Measurements from ENCODE around the gene RNF223.
"Not testable (repeated sequence)": the region's sequence is repeated elsewhere in the genome, so short reads cannot be mapped to it uniquely, and the experiment has no call there.

Gene RNF223

DNA sequence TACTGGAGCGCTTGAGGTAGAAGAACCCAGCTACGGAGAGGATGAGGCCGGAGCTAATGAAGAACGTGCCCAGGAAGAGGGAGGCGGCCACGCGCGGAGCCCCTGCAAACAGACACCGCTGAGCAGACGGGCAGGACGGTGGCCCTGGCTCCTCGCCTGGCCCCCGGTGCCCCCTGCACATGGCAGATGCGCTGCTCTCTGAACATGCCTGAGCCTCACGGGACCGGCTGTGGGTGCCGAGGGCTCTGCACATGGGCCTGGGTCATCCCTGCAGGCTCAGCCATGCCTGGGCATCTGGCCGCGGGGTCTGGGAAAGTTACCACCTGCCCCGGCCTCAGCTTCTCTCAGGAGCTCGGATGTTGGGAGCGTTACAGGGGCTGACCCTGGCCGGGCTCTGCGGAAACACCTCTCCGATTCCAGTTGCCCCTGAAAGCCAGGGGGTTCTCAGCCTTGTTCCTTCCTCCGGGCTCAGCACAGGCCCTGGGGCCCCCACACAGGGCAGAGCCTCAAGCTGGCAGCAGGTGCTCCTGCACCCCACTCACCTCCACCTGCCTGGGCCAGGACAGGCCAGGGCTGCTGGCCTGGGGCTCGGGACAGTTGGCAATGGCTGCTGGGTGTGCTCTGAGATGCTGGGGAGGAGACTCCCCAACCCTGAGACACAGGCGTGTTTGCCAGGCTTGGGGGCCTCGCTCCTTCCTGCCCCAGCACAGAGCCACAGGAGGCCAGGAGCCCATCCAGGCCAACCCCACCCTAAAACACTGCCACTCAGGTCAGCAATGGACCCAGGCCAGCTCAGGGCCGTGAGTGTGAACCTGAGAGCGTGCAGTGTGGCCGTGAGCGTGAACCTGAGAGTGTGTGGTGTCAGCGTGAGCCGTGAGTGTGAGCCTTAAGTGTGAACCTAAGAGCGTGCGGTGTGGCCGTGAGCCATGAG, 12.1 kb upstream of the RNF223 start:
- DNase-seq, result no peak

DNA sequence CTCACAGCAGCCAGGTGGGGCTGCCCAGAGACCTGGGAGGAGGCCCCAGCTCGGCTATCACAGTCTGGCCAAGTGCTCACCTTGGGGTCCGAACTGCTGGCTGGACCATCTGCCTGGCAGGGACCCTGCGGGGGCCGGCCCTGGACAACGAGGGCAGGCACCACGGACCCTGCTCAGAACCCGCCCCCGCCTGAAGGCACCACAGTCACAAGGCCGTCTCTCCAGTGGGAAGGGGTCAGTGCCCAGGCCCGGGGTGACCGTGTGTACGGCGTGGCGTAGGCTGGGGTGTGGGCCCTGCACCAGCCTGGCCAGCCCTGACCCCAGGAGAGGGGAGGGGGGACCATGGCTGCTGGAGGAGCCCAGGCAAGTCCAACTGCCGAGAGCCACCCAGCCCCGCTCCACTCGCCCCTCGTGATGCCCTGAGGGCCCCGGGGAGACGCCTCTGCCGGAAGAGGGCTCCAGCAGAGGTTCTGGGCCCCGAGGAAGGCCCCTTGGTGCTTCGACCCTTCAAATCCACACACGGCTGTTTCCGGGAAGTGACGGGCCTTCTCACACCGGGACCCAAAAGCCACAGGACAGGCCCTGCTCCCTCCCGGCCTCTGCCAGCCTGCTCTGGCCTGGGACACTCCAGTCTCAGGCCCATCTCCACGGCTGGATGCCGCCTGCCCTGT, 11.2 kb upstream of the RNF223 start:
- no peak for DNase-seq

DNA sequence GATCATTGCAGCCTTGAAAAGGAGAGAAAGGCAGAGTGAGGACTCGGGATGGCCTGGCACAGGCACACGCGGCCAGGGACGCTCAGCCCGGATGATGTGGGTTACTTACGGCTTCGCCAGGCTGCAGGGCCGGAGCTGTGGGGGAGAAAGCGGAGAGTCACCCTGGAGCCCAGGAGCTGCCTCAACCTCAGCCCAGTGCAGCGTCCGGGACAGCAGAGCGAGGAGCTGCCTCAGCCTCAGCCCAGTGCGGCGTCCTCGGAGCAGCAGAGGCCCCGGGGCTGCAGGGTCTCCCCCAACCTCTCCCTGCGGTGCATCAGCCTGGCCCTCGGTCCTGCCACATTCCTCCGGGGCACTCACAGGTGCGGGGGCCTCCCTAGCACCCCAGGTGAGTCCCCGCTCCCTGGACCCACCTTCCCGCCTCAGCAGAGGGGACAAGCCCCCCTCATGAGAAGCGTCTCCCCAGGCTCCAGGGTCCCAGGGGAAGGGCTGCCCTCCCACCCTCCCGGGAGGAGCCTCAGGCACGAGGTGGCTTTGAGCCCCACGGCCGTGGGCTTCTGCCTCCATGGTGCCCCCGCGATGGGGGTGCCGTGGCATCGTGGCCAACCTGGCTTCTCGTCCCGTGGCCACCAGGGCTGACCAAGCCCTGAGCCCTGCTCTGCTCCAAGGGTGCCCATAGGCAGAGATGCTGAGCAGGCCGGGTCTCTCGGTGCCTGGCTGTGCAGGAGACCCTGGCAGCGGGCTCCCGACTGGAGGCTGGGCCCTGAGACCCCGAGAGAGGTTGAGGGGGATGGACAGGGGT, 10.5 kb upstream of the RNF223 start:
- DNase-seq, result no peak

DNA sequence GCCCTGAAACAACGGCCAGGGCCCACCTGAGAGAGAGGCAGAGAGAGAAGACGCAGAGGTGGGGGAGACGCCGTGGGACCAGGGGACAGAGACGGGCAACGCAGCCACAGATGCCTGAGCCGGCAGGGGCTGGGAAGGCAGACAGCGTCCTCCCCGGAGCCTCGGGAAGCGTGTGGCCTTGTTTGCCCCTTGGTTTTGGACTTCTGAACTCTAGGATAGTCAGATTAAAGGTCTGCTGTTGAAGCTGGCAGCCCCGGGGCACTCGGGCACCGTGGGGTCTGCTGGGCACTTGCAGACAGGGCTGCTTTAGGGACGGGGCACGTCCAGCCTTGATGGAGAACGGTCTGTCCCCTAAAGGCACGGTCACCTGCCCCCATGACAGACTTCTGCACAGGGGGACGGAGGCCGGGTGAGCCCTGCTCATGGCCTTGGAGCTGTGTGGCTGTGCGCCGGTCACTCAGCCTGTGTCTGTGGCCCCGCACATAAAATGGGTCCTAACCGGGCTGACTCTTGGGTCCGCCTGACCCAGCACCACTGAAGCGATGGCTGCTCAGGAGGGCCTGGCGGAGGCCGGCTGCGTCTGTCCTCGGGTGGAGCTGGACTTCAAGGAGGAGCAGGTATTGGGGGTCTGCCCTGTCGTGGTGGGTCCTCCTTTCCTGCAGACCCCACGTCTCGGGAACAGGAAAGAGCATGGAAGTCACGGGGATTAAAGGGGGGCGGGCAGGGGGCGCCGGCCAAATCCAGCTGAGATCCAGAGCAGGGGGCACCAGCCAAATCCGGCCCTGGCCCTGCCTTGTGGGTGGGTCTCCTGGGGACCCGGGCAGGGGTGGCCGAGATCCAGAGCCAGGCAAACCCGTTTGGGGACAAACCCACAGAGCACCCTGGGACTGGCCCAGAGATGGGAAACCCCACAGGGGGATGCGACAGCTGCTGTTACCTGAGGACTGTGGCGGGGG, 9.6 kb upstream of the RNF223 start:
- DNase-seq, result no peak

DNA sequence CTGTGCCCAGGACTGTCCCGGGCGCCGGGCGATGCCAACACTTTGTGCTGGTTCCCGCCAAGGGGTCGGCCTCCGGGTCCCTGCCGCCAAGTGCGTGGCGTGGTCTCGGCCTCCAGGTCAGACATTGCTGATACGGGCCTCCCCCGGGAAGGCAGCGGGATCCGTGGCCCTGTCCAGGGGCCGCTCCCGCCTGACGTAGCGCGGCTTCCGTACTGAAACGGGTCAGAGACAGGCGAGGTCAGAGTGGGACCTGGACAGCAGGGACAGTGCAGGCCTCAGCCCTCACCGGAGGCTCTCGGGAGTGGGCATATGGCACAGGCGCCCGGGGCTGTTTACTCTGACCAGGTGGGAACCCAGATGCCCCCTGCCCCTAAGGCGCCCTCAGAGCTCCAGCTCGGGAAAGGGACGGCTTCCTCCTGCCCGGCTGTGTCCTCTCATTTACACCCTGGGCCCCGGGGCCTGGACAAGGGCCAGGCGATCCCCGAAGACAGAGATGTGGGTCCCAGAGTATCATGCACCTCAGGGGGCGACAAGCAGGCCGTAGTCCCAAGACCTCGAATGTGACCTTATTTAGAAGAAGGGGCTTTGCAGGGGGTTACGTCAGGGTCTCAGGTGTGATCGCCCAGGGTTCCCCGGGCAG, 8.8 kb upstream of the RNF223 start:
- no peak for DNase-seq

DNA sequence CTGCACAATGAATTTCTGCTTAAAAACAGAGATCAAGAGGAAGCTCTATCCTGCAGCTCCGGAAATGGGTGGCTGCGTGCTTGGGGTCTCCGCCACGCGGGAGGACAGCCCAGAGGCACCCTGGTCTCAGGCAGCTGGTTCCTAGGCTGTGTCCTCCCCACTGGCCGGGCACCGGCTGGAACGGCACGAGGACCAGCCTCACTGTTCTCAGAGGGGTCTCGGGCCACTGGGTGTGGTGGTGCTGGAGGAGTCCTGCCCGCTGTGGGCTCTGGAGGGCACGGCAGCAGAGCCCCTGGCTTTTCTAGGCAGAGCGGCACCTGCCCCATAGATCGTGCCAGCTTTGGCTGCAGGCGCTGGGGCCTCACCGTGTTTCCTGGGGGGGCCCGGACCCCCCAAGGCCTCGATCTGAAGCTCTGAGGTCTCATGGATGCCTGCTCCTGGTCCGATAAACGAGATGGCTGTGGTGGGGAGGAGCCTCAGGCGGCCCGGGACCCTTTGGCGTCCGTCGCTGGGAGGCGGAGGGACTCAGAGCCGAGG, 8.2 kb upstream of the RNF223 start:
- no peak for DNase-seq

DNA sequence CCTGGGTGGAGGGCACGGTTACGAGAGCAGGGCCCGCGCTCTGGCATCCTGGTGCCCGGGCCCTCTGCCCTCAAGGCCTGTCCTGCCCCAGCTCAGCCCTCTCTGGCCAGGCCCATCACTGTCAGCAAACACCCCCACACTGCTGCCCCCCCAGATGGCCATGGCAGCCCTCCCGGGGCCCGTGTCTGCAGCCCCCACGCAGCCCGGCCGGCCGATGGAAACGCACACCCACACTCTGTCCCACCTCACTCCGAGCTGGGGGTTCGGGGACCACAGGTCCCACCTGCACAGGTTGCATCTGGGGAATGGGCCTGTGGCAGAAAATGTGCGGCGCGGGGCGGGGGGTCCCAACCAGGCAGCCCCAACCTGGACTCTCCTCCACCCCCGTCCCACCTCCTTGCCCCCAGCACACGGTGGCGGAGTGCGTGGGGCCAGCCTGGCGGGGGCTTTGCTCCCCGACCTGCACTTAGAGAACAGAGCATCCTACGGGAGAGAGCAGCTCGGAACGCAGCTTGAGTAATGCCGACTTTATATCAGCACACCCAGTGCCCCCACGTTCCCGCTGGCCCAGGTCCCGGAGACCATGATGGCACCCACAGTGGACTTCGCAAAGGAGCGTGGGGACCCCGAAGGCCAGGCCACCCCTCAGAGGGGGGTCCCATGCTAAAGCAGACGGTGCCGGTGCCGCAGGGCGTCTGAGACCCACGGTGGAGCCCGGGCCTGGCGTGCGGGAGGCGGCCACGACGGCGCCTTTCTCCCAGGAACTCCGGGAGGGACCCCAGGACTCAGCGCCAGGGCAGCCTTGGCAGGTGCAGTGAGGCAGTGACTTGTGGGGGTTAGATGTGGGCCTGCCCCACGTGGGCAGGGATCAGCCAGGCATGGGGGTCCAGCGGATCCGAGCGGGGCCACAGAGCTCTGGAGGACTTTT, 7.5 kb upstream of the RNF223 start:
- no peak for DNase-seq

DNA sequence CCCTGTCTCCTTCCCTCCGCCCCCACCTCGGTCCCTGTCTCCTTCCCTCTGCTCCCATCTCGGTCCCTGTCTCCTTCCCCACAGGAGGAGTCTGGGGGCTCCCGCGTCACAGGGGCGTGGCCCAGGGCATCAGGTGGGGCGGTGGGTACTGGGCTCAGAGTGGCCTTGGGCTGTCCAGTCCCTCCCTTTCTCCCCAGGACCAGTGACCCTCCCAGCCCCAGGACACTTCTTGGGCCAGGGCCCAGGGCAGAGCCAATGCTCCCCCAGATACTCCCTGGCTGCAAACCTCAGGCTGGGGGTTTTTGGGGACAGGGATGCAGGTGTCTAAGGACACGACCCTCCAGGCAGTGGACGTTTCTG, 6.8 kb upstream of the RNF223 start:
- DNase-seq, result no peak

DNA sequence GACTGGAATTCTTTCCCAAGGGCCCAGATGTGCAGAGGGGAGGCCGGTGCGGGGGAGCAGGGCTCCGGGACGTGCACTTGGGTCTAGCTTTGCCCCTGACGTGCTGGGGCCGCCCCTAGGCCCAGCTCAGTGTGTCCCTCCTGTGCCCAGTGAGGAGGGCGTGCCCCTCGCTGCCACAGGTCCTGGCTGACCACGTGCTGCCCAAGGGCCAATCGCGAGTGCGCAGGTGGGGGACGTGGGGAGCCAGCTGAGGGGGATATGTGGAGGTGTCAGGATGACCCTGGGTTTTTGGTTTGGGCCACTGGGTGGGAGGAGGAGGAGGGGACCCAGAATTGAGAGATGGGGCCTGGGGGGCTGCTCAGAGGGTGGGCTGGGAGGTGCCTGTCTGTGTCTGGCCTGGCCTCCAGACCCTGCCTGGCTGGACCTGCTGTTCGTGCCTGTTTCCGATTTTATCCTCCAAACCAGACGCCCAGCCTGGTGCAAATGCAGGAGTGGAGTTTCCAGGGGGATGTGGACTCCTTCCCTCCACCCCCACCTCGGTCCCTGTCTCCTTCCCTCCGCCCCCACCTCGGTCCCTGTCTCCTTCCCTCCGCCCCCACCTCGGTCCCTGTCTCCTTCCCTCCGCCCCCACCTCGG, 6.1 kb upstream of the RNF223 start:
- peak in 1 of 2 experiments; percentile 39 for DNase-seq

DNA sequence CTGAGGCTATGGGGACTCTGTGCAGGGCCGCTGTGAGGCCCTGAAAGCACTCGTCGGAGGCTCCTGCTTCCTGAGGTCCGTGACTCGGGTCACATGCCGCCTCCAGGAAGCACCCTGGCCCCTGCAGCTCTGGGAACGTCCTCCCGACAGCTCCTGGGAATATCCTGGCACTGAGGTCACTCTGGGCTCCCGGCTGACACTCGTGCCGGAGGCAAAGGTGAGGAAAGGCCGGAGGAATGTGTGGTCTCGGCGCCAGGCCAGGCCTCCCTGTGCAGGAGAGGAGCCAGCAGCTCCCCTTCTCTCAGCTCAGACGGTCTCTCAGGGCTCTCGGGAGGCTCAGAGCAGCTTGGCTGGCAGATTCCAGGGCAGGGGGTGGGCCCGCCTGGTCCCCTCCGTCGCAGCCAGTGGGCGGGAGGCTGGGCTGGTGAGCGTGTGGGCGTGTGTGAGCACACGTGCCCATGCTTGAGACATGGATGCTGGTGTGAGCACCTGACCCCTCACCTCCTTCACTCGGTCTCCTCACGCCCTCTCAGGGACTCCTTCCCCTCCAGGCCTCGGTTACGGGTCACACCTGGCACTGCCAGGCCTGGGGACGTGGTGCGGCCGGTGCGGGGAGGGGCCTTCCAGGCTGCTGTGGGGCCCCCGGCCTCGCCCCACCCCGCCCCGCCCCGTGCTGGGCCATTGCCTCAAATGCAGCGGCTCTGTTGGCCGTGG, 5.5 kb upstream of the RNF223 start:
- peak in 1 of 2 experiments; percentile 49 for DNase-seq

DNA sequence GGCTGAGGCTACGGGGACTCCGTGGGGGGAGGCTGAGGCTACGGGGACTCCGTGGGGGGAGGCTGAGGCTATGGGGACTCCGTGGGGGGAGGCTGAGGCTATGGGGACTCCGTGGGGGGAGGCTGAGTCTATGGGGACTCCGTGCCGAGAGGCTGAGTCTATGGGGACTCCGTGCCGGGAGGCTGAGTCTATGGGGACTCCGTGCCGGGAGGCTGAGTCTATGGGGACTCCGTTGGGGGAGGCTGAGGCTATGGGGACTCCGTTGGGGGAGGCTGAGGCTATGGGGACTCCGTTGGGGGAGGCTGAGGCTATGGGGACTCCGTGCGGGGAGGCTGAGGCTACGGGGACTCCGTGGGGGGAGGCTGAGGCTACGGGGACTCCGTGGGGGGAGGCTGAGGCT, 3.3 kb upstream of the RNF223 start:
- not testable (repeated sequence) for DNase-seq

DNA sequence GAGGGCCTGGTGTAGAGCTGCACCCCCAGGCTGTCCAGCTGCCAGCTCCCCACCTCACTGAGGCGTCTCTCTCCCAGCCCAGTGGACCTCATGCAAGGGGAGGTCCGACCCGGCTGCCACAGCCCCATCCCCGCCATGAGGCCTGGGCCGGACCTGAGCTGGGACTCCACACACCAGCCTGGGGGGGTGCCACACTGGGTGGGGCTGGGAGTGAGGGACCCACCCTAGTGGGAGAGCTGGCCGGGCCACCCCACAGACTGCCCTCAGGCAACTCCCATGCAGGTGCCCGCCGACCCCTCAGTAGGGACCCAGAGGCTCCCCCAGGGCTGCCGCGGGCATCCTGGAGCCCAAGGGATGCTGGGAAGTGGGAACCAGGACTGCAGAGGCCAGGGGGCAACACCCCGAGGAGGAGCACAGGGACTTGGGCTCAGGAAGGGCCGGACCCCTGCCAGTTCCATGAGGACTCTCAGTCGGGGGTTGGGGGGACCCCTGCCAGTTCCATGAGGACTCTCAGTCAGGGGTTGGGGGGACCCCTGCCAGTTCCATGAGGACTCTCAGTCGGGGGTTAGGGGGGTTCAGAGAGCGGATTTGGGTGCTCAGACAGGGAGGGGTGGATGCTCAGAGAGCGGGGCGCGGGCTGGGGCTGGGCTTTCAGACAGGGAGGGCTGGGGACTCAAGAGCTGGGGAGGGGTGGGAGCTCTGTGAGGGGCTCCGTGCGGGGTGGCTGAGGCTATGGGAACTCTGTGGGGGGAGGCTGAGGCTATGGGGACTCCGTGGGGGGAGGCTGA, 1.2 kb upstream of the RNF223 start:
- no peak for DNase-seq

DNA sequence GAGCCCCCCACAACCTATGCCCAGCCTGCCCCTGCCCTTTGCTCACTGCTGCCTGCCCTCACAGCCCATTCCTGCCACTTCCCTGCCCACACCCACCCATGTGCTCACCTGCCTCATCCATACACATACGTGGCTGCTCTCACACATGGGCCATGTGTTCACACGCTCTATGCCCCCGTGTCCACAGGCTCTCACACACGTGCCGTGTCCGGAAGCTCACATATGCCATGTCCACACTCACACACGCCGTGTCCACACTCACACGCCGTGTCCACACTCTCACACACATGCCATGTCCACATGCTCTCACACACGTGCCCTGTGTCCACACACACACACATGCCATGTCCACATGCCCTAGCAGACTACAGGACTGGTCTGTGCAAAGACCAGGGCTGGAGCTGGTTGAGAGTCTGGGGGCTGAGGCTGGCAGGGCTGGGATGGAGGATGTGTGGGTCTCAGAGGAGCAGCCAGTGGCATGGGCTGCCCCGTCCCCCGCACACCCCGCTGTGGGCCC, 583 bp upstream of the RNF223 start:
- no peak for DNase-seq

DNA sequence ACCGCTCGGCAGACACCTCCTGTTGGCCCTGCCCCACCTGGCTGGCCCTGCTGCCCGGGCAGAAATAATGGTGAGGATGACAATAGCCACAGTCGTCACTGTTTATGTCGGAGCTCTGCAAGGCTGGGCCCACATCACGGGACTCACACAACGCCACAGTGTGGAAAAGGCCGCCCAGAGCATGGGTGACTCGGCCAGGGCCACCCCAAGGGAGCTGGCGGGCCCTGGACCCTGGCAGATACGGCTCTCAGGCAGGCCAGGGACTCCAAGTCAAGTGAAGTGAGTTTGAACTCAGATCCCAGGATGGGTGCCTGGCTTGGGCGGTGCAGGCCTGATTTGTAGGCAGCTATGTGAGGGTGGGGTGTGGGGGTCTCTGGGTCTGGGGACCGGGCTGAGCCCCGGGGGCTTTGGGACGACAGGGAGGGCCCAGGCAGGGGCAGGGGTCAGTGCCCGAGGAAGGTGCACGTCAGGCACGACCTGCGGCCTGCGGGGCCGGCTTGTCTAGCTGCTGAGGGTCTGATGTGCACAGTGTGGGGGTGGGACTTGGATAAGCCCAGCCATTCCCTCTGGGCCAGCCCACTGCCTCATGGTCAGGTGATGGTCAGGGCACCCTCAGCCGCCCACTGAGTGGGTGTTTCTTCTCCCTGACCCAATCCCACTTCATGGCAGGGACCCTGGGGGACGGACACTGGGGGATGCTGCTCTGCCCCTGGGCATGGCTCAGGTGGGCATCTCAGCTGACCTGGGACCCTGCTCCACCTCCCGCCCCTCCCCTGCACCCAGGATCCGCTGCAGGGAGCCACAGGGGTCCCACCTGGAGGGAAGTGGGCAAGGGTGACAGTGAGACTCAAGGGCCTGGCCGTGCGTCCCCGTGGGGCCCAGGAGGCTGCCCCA, 1.0 kb downstream of the RNF223 start:
- no peak for DNase-seq

DNA sequence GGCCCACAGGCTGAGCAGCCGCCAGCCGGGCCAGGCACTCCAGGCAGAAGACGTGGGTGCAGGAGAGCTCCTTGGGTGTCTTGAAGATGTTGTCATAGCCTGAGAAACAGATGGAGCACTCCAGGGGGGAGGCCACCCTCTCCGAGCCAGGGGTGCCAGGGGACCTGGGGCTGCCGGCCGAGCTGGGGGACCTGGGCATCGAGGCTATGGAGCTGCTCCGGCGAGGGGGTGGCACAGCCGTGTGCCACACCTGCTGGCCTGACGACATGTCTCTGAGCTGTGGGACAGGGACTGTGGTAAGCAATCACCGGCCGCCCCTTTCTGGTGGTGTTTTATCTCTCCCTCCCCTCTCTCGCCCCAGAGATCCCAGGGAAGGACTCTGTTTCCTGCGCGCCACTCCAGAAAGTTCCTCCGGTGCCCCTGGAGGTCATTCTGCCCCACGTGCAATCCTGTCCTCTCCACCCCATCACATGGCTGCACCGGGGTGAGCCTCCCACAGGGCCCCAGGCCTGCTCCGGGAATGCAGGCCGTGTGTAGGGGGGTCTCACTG, 1.7 kb downstream of the RNF223 start:
- DNase-seq, result no peak

DNA sequence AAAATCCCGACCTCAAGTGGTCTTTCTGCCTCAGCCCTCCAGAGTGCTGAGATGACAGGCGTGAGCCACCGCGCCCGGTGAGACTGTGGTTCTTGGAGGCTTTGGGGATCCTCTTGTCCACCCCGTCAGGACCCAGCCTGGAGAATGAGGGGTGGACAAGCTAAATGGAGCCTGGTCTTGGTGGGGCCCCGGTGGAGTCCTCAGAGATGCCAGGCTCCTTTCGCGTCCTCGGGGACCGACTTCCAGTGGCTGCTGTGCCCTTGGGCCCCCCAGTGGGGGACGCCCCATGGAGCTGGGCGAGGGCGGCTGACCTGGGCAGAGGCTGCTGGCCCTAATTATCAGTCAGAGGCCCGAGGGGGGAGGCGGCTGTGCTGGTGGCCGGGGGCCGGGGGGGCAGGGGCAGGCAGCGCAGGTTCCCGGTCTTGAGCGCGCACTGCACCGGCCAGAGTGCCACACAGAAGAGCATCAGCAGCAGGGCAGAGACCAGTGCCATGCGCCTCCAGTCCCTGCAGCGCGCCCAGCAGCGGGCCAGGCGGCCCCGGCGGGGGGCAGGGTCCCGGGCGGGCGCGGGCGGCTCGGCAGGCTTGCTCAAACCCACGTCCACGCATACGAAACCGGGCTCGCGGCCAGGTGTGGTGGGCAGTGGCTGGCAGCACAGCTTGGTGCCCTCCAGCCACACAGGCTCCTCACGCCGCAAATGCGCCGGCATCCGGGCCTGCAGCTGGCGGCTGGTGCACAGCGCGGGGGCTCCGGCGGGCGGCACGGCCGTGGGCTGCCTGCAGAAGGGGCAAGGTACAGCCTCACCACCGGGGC, 2.4 kb downstream of the RNF223 start:
- DNase-seq, result no peak
